IPS-NIHi7 (cell line): Measurements from ENCODE around the gene SCFD2.
"Not testable (repeated sequence)": the region's sequence is repeated elsewhere in the genome, so short reads cannot be mapped to it uniquely, and the experiment has no call there.

ENCODE experiments used
- DNase-seq: peaks from one replicate; pipeline ENCODE4 v3.0.0; 2012; ENCODE audit warnings: mixed read lengths; ENCODE audit errors: extremely low spot score

The SCFD2 gene

DNA sequence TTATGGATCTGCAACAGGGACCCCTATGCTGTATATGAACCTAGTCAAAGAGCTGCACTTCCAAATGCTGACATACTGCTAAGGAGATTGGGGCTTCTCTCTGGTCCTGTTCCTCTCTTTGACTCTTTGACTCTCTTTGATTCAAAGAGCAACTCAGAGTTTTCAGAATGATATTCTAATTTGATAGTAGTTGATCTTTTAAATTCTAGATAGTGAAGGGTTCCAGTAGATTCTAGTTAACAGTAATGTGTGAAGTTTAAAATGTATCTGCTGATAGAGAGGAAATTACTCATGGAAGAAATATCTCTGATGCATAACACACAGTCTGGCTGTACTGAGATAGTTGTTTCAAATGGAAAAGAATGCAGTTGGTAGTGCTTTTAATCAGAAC lies 264.7 kb downstream of the SCFD2 start:
- no peak for DNase-seq

DNA sequence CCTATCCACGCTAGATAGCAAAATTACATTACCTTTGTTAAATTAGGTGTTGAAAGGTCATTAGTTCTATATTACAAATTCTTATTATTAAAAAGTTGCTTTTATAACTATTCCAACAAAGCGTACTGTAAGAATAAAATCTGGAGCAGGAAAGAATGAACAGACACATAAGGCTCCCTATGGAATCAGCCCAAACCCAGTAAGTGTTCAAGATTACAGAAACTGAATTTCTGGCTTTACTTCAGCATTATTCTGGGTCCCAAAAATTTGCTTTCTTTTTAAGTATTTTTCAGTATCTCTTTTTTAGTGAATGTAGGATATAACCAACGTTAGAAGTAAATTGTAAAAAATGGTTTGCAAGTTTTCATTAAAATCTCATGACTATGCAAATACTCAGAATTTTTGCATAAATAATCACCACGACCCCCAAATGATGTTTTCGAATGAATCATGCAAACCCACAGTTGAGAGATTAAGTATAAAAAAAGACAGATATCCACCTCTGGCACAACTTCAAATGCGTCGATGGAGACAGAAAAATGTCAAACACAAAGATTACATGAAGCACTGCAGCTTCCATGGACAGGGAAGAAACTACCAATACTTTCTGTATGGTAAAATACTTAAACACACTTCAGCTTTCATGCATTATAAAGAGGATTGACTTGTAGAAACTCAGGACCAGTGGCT lies 265.2 kb downstream of the SCFD2 start:
- no peak for DNase-seq

DNA sequence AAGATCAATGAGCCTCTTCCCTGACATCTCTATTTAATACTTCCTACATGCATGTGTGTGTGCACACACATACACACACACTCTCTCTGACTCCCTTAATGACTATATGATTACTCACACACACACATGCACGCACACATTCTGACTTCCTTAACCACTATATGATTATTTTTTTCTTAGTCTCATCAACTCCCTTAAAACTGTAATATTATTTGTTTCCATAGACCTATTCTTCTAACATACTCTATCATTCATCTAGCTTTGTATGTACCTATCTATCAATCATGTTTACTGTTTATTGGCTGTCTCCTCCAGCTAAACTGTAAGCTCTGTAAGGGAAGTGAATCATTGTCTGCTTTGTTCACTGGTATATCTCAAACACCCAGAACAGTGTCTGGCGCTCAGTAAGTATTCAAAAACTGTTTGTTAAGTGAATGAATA lies 267.2 kb downstream of the SCFD2 start:
- DNase-seq: no peak

DNA sequence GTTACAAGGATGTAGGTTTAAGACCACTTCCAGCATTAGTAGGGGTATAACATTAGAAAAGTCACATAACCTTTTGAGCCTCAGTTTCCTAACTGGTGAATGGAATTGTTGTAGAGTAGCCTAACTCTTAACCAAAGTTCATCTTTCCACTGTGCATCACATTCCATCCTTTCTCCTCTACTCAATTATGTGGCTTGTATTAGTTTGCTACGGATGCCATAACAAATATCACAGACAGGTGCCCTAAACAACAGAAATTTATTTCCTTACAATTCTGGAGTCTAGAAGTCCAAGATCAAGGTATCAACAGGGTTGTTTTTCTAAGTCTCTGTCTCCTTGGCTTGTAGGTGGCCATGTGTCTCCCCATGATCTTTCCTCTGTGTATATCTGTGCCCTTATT lies 271.8 kb downstream of the SCFD2 start:
- no peak for DNase-seq

GRCh38 chr4:53089936-53090729 lies 275.7 kb downstream of the SCFD2 start:
- no peak for DNase-seq

DNA sequence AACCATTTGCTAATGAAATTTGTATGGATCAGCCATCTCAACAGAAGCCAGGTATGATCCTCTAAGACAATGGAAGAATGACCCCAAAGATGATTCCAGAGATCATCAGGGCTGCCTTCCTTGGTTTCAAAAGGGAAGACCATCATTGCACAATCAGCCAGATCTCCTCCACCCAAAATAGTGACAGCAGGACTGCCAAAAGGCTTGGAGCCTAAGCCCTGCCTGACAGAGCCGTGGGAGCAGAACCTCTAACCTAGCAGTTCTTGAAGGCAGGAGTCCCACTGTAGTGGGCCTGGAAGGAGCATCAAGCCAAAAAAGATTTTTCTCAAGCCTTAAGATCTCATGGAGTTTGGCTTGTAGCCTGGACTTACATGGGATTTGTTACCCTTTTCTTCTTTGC lies 277.7 kb downstream of the SCFD2 start:
- no peak for DNase-seq

DNA sequence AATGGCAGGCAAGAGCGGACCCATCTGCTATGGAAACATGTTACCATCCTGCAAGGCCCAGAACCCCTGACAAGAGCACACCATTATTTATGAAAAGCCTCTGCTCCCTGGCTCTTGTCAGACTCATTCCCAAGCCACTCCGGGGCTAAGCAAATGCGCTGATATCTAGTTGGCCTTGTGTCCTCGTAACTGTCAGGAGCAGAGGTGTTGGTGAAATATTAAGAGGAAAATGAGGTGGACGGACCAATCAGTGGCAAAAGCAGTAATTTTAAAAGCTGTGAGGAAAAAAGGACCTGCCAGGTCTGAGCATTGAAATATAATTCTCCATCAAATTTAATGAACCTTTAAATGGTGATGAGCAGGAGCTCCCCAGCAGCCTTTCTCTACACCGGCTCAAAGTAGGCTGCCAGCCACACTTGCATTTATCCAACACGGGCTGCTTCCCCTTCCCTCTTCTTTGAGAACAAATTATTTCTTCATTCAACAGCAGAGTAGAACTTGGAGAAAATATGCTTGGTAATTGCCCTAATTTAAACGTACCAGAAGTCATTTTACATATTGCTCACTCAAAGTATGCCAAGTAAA lies 289.4 kb downstream of the SCFD2 start:
- no peak for DNase-seq

DNA sequence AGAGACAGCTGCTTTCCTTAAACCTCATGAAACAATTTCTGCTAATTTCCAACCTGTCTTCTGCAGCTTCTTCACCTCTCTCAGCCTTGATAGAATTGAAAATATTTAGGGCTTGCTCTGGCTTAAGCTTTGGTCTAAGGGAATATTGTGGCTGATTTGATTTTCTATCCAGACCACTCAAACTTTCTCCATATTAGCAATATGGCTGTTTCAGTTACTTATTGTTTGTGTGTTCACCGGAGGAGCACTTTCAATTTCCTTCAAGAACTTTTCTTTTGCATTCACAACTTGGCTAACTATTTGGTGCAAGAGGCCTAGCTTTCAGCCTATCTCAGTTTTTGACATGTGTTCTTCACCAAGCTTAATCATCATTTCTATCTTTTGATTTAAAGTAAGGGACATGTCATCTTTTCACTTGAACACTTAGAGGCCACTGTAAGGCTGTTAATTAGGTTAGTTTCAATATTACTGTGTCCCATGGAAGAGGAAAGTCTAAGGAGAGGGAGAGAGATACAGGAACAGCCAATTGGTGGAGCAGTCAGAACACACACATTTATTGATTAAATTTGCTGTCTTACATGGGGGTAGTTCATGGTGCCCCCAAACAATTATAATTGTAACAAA lies 290.6 kb downstream of the SCFD2 start:
- DNase-seq: no peak

GRCh38 chr4:53068755-53069330 lies 297.0 kb downstream of the SCFD2 start:
- no peak for DNase-seq

DNA sequence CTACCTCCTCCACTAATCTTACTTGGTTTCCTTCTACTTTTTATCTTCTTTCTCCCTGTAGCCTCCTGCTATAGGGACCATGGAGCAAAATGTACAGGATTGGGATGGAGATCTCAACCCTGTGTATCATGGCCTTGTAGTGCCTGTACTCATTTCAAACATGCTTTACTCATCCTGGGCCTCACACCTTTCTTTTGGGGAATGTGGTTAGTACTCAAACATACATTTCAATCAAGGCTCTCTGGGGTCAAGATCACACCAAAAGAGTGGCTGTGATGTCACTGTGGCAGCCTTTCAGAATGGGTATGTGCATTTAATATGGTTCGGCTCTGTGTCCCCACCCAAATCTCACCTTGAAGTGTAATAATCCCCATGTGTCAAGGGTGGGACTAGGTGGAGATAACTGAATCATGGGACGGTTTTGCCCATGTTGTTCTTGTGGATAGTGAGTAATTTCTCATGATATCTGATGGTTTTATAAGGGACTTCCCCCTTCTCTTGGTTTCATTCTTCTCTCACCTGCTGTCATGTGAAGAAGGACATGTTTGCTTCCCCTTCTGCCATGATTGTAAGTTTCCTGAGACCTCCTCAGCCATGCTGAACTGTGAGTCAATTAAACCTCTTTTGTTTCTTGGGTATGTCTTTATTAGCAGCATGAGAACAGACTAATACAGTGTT lies 298.6 kb downstream of the SCFD2 start:
- DNase-seq: no peak

DNA sequence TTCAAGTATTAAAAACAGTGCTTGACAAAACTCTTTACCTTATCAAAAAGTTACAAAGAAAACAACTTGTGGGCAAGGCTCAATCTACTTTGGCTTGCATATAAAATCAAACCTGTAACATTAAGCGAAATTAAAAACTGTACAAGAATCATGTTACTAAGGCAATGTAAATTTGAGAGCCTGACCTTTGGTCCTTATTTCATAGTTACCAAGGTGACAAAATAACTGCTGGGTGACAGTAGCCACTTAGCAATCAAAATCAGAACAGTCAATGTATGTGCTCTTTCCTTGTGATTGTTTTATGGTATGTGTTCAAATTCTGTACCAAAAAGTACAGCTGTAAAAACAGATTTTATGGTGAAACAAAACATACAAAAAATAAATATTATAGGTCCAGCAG lies 299.7 kb downstream of the SCFD2 start:
- DNase-seq: no peak

DNA sequence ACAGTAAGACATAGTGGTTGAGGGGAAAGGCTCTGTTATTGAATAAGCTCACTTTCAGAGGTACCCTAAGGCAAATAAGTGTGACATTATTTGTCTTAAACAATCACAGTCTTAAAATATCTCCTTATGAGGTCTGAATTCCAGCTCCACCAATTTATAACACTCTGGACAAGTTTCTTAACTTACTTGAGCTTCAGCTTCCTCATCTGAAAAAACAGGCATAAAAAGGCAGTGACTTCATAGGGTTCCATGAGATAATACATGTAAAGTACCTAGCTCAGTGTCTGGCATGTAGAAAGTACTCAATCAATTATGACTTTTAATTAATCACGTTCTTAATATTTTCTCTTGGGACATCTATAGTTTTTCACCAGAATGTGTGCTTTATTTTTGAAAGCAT lies 301.3 kb downstream of the SCFD2 start:
- DNase-seq: no peak

DNA sequence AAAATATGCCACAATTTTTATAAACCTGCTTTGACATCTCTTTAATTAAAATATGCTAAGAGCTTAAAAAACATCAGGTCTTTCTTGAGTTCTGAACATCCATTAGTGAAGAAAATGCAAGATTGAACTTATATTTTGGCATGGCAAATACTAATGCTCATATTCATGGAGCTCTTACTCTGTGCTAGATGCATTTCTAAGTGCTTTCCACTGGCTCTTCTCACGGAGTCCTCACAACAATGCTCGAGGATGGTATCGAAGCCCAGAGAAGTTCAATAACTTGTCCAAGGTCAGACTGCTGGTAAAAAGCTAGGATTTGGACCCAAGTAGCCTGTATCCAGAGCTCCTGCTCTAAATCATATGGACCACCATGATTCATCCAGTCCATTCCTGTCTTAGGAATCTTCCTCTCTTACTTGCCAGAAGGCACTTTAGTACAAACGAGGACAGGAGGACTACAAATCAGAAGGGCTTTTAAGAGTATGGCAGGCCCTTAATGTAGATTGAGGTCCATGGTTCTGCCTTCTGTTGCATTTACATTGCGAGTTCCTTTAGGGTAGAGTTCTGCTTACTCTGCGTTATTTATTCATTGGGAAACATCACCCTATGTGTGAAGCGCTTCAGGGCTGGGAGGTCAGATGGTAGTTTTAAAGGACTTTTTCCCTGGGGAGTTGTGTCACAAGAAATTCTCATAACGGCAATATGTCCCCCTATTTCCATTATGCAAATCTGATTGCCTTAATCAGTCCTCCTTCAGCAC lies 304.6 kb downstream of the SCFD2 start:
- DNase-seq: no peak

GRCh38 chr4:53060278-53060677 lies 305.6 kb downstream of the SCFD2 start:
- DNase-seq: no peak

DNA sequence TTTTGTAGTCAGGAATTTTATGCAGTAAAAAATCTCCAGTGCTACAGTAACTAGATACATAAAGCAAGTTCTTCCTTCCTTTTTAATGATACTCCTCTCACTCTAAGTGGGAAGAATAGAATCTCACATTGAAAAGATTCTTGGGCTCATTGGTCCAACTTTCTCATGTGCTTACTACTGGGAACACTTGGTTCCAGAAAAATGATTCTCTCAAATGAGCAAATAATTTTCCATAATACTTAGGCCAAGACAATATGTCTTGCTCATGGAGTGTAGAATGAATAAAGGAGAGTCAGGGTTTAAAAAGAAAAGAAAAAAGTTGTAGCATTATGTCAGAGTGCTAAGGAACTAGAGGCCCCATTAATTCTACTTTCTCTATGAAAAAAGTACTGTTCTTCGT lies 306.0 kb downstream of the SCFD2 start:
- no peak for DNase-seq

- no peak for DNase-seq
Observed at GRCh38 chr4:53059256-53059655, 306.6 kb downstream of the SCFD2 start.

DNA sequence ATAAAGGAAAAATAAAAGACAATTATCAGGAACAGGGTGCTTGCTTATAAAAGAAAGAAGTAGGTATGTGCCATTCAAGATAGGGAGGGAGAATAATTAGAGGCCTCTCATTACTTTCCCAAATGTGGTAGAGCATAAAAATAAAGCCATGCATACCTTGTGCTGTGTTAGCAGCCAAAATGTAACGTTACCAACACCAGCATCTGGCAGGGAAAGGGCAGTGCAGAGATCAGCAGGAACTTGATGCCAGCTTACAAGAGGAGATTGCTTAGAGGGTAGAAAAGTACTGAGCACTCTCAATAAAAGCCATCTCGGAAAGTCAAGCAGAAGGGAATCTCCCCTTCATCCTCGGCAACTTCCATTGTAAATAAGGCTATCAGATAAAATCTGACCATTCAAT lies 308.2 kb downstream of the SCFD2 start:
- no peak for DNase-seq

- not testable (repeated sequence) for DNase-seq
Observed at GRCh38 chr4:53057108-53057507, 308.8 kb downstream of the SCFD2 start.

DNA sequence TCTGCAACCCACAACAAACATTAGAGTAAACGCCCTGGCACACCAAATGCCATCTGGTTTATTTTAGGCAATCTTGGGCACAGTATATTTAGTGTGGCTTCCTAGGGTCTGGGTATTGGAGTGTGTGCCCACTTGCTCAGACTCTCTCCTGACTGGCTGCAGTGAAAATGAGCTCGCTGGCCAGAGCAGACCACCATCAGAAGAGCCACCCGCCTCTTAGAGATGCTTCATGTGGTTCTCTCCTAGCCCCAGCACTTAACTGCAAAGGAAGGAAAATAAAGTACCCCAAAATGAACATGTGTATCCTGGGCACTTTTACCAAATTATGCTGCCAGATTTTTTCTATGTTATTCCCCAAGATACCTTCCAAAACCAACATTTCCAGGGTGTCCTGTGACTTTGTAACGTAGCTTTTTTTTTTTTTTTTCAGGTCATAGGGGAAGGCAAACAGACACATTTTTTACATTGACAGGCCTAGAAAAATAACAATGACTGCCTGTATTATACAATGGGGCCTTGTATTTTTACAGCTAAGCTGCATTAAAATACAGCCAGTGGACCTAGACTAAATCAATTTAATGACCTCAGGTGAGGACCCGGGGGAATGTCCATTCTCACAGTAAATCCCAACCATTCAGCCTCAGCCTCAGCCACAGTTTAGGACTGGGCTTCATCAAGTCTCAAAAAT lies 310.0 kb downstream of the SCFD2 start:
- no peak for DNase-seq

- no peak for DNase-seq
Observed at GRCh38 chr4:53055274-53055673, 310.6 kb downstream of the SCFD2 start.
